ENCODE results near the gene SREBF2. TPM values are rescaled to one million over a fixed set of nuclear protein-coding genes. Genes with fewer than 3 reads are reported as not detected.

The SREBF2 gene
- polyA plus RNA-seq, 3 donors = 20.8 to 40.6 (median 35.8) TPM

GRCh38 chr22:41899992-41900651, 67.2 kb downstream of the SREBF2 start:
- no peak overlapping the region for H3K27ac ChIP-seq (ENCODE audit: low read depth, low read length)
- WGBS, 3 donors = 88 to 90% (median 89%) methylated on average over 13 of the region's 13 CpGs

- no peak overlapping the region for H3K27ac ChIP-seq (ENCODE audit: low read depth, low read length)
- 93 to 96% (median 96%) methylated on average over 8 of the region's 8 CpGs for WGBS, 3 donors
These were observed 67.9 kb downstream of the SREBF2 start for GRCh38 chr22:41900652-41901312.

- WGBS, 3 donors = 90 to 95% (median 94%) methylated on average over 7 of the region's 7 CpGs
- no peak overlapping the region for H3K27ac ChIP-seq (ENCODE audit: low read depth, low read length)
These were observed 69.1 kb downstream of the SREBF2 start for GRCh38 chr22:41902016-41902415.

GRCh38 chr22:41902932-41903421, 70.1 kb downstream of the SREBF2 start:
- H3K27ac ChIP-seq (ENCODE audit: low read depth, low read length) = no peak overlapping the region
- 84 to 88% (median 87%) methylated on average over 14 to 15 of the region's 15 CpGs for WGBS, 3 donors

- 92 to 93% (median 93%) methylated on average over 23 to 24 of the region's 24 CpGs for WGBS, 3 donors
- no peak overlapping the region for H3K27ac ChIP-seq (ENCODE audit: low read depth, low read length)
These were observed 71.8 kb downstream of the SREBF2 start for GRCh38 chr22:41904450-41905410.

GRCh38 chr22:41905411-41906202, 72.7 kb downstream of the SREBF2 start:
- H3K27ac ChIP-seq (ENCODE audit: low read depth, low read length) = no peak overlapping the region
- WGBS, 3 donors = 88 to 95% (median 94%) methylated on average over 23 of the region's 23 CpGs

- WGBS, 3 donors = 90 to 96% (median 94%) methylated on average over 5 of the region's 5 CpGs
- H3K27ac ChIP-seq (ENCODE audit: low read depth, low read length) = no peak overlapping the region
These were observed 73.9 kb downstream of the SREBF2 start for GRCh38 chr22:41906822-41907221.

GRCh38 chr22:41907436-41908401, 74.8 kb downstream of the SREBF2 start:
- 80 to 88% (median 84%) methylated on average over 10 of the region's 10 CpGs for WGBS, 3 donors
- H3K27ac ChIP-seq (ENCODE audit: low read depth, low read length) = no peak overlapping the region

- 62 to 71% (median 62%) methylated on average over 14 of the region's 14 CpGs for WGBS, 3 donors
These were observed 75.8 kb downstream of the SREBF2 start for GRCh38 chr22:41908411-41909309.

GRCh38 chr22:41909310-41910049, 76.6 kb downstream of the SREBF2 start:
- no peak overlapping the region for H3K27ac ChIP-seq (ENCODE audit: low read depth, low read length)
- 23 to 32% (median 25%) methylated on average over 50 to 55 of the region's 55 CpGs for WGBS, 3 donors

More at GRCh38 chr22:41908411-41909309, 75.8 kb downstream of the SREBF2 start:
- H3K27ac ChIP-seq (ENCODE audit: low read depth, low read length) = no peak overlapping the region

- no peak overlapping the region for H3K27ac ChIP-seq (ENCODE audit: low read depth, low read length)
These were observed 77.4 kb downstream of the SREBF2 start for GRCh38 chr22:41910050-41911000.

GRCh38 chr22:41911001-41911611, 78.2 kb downstream of the SREBF2 start:
- 8 to 10% (median 9%) methylated on average over 32 to 37 of the region's 37 CpGs for WGBS, 3 donors
- H3K27ac ChIP-seq (ENCODE audit: low read depth, low read length) = no peak overlapping the region

More at GRCh38 chr22:41910050-41911000, 77.4 kb downstream of the SREBF2 start:
- WGBS, 3 donors = 1 to 2% (median 1%) methylated on average over 73 to 112 of the region's 112 CpGs

GRCh38 chr22:41912338-41913039, 79.6 kb downstream of the SREBF2 start:
- 81 to 84% (median 81%) methylated on average over 8 to 9 of the region's 9 CpGs for WGBS, 3 donors
- no peak overlapping the region for H3K27ac ChIP-seq (ENCODE audit: low read depth, low read length)
